HG03521 (cell line): ENCODE data around the gene SPCS1.
"Not testable (repeated sequence)": the region's sequence is repeated elsewhere in the genome, so short reads cannot be mapped to it uniquely, and the experiment has no call there.

Source experiments
- ATAC-seq: cut with Tn5 transposase; IDR thresholded peaks from one replicate; pipeline ENCODE4 v1.9.1; 2021; ENCODE audit warnings: mild to moderate bottlenecking, moderate library complexity; ENCODE audit not compliant: unreplicated experiment

Gene SPCS1

GRCh38 chr3:52705688-52706686 lies at the start of gene SPCS1, which contains the start of gene GLT8D1:
TSS of gene SPCS1 (plus strand) at chr3:52706106. CDS start at chr3:52706247, 141 bp downstream.
TSS of gene GLT8D1 (minus strand) at chr3:52705791. CDS start at chr3:52700460, 5,331 bp downstream.
- ATAC-seq = peak; percentile 81

- ATAC-seq = no peak
Measured at GRCh38 chr3:52660046-52660445, 45.9 kb upstream of the SPCS1 start.

- no peak for ATAC-seq
Measured at GRCh38 chr3:52663098-52663497, 42.8 kb upstream of the SPCS1 start.

- ATAC-seq = peak; percentile 71
Measured at GRCh38 chr3:52670621-52671521, 35.0 kb upstream of the SPCS1 start.

GRCh38 chr3:52671676-52672075 lies 34.2 kb upstream of the SPCS1 start:
- no peak for ATAC-seq

- ATAC-seq = not testable (repeated sequence)
Measured at GRCh38 chr3:52676201-52676600, 29.7 kb upstream of the SPCS1 start.

GRCh38 chr3:52678265-52679198 lies 27.4 kb upstream of the SPCS1 start:
- no peak for ATAC-seq

GRCh38 chr3:52679199-52679538 lies 26.7 kb upstream of the SPCS1 start:
- ATAC-seq = no peak

GRCh38 chr3:52679811-52680210 lies 26.1 kb upstream of the SPCS1 start:
- no peak for ATAC-seq

- no peak for ATAC-seq
Measured at GRCh38 chr3:52681596-52681995, 24.3 kb upstream of the SPCS1 start.

GRCh38 chr3:52682016-52682415 lies 23.9 kb upstream of the SPCS1 start:
- ATAC-seq = no peak

- ATAC-seq = no peak
Measured at GRCh38 chr3:52683611-52684010, 22.3 kb upstream of the SPCS1 start.

- ATAC-seq = no peak
Measured at GRCh38 chr3:52684184-52684583, 21.7 kb upstream of the SPCS1 start.

- ATAC-seq = peak; percentile 84
Measured at GRCh38 chr3:52685285-52685708, 20.6 kb upstream of the SPCS1 start.

- peak; percentile 67 for ATAC-seq
Measured at GRCh38 chr3:52685709-52686691, 19.9 kb upstream of the SPCS1 start, which contains the start of the genes GNL3 and PBRM1. TSS of gene GNL3 (plus strand) at chr3:52686032. CDS start at chr3:52686093, 61 bp downstream. TSS of gene PBRM1 (minus strand) at chr3:52685913.

GRCh38 chr3:52688266-52688665 lies 17.6 kb upstream of the SPCS1 start:
- ATAC-seq = no peak

- ATAC-seq = no peak
Measured at GRCh38 chr3:52689151-52689550, 16.8 kb upstream of the SPCS1 start.

- no peak for ATAC-seq
Measured at GRCh38 chr3:52690560-52690959, 15.3 kb upstream of the SPCS1 start.

- ATAC-seq = no peak
Measured at GRCh38 chr3:52693071-52693470, 12.8 kb upstream of the SPCS1 start.
